H9 (cell line): ENCODE measurements around the gene TTBK1. TPM values are rescaled to one million over a fixed set of nuclear protein-coding genes. Genes with fewer than 3 reads are reported as not detected.

ENCODE experiments used
- DNase-seq: peaks from one replicate; pipeline ENCODE4 v3.0.0-alpha.2; 2017
- H2AFZ ChIP-seq: one replicate; pipeline ENCODE4 v1.6.1; 2013; ENCODE audit warnings: mild to moderate bottlenecking, low read length, control low read depth, moderate library complexity
- H2AK5ac ChIP-seq: 2 replicates; pipeline ENCODE4 v1.6.1; 2013; ENCODE audit warnings: low read length, control low read depth, mixed read lengths; ENCODE audit not compliant: insufficient read length
- H2BK120ac ChIP-seq: one replicate; pipeline ENCODE4 v1.6.1; 2013; ENCODE audit warnings: low read depth, mild to moderate bottlenecking, low read length, control low read depth, inconsistent platforms; ENCODE audit not compliant: poor library complexity, severe bottlenecking
- H2BK12ac ChIP-seq: 2 replicates; pipeline ENCODE4 v1.6.1; 2013; ENCODE audit warnings: low read length, control low read depth, mixed read lengths, low read depth; ENCODE audit not compliant: insufficient read length
- H2BK15ac ChIP-seq: 2 replicates; pipeline ENCODE4 v1.6.1; 2013; ENCODE audit warnings: low read depth, low read length, control low read depth
- H2BK20ac ChIP-seq: one replicate; pipeline ENCODE4 v1.6.1; 2013; ENCODE audit warnings: low read depth, mild to moderate bottlenecking, low read length, control low read depth, inconsistent platforms; ENCODE audit not compliant: poor library complexity, severe bottlenecking
- H2BK5ac ChIP-seq: 2 replicates; pipeline ENCODE4 v1.6.1; 2013; ENCODE audit warnings: low read length, control low read depth, mixed read lengths; ENCODE audit not compliant: insufficient read length
- H3K14ac ChIP-seq: 2 replicates; pipeline ENCODE4 v1.6.1; 2013; ENCODE audit warnings: low read length, control low read depth; ENCODE audit not compliant: insufficient read depth
- H3K18ac ChIP-seq: 2 replicates; pipeline ENCODE4 v1.6.1; 2013; ENCODE audit warnings: low read depth, mild to moderate bottlenecking, mixed read lengths, low read length, control low read depth; ENCODE audit not compliant: insufficient read length
- H3K23ac ChIP-seq: 2 replicates; pipeline ENCODE4 v1.6.1; 2013; ENCODE audit warnings: low read length, control low read depth, mixed read lengths, low read depth; ENCODE audit not compliant: insufficient read length
- H3K23me2 ChIP-seq: 2 replicates; pipeline ENCODE4 v1.6.1; 2013; ENCODE audit warnings: low read depth, mild to moderate bottlenecking, mixed read lengths, low read length, control low read depth; ENCODE audit not compliant: insufficient read length, poor library complexity, severe bottlenecking
- H3K27ac ChIP-seq: 2 replicates; pipeline ENCODE4 v1.5.1; 2013; ENCODE audit warnings: low read length, control low read depth, mixed read lengths, low read depth; ENCODE audit not compliant: insufficient read length
- H3K27me3 ChIP-seq: 2 replicates; pipeline ENCODE4 v1.6.1; 2013; ENCODE audit warnings: low read length, control low read depth, inconsistent platforms; ENCODE audit not compliant: insufficient read depth
- H3K4ac ChIP-seq: 2 replicates; pipeline ENCODE4 v1.6.1; 2013; ENCODE audit warnings: low read depth, mild to moderate bottlenecking, control low read depth, inconsistent platforms, low read length, moderate library complexity
- H3K4me1 ChIP-seq: 2 replicates; pipeline ENCODE4 v1.6.1; 2013; ENCODE audit warnings: low read length, control low read depth, inconsistent platforms; ENCODE audit not compliant: insufficient read depth
- H3K4me2 ChIP-seq: 2 replicates; pipeline ENCODE4 v1.6.1; 2013; ENCODE audit warnings: low read length, control low read depth, mixed read lengths; ENCODE audit not compliant: insufficient read length, insufficient read depth
- H3K56ac ChIP-seq: 2 replicates; pipeline ENCODE4 v1.6.1; 2013; ENCODE audit warnings: low read depth, mild to moderate bottlenecking, mixed read lengths, low read length, control low read depth; ENCODE audit not compliant: insufficient read length
- H3K79me1 ChIP-seq: 2 replicates; pipeline ENCODE4 v1.6.1; 2013; ENCODE audit warnings: low read depth, mild to moderate bottlenecking, moderate library complexity, low read length, control low read depth, inconsistent platforms; ENCODE audit not compliant: insufficient read depth, poor library complexity, severe bottlenecking
- H3K79me2 ChIP-seq: 2 replicates; pipeline ENCODE4 v1.6.1; 2013; ENCODE audit warnings: low read length, control low read depth, inconsistent platforms; ENCODE audit not compliant: insufficient read depth
- H3K9ac ChIP-seq: 2 replicates; pipeline ENCODE4 v1.6.1; 2013; ENCODE audit warnings: low read length, control low read depth, mixed read lengths; ENCODE audit not compliant: insufficient read length; ENCODE audit errors: extremely low read depth
- H3K9me3 ChIP-seq: one replicate; pipeline ENCODE4 v1.6.1; 2013; ENCODE audit warnings: low read depth, low read length, inconsistent platforms; ENCODE audit not compliant: control insufficient read depth
- H3T11ph ChIP-seq: one replicate; pipeline ENCODE4 v1.6.1; 2013; ENCODE audit warnings: mild to moderate bottlenecking, low read length, control low read depth, inconsistent platforms
- H4K20me1 ChIP-seq: one replicate; pipeline ENCODE4 v1.6.1; 2013; ENCODE audit not compliant: control insufficient read depth, insufficient read length, insufficient read depth
- H4K5ac ChIP-seq: 2 replicates; pipeline ENCODE4 v1.6.1; 2013; ENCODE audit warnings: low read depth, mild to moderate bottlenecking, mixed read lengths, low read length, control low read depth; ENCODE audit not compliant: insufficient read length
- H4K8ac ChIP-seq: replicated peaks from 2 replicates; pipeline ENCODE4 v1.6.1; 2013; ENCODE audit warnings: low read length, control low read depth, mixed read lengths, low read depth; ENCODE audit not compliant: insufficient read length
- H4K91ac ChIP-seq: 2 replicates; pipeline ENCODE4 v1.6.1; 2013; ENCODE audit warnings: low read depth, mild to moderate bottlenecking, moderate library complexity, mixed read lengths, low read length, control low read depth; ENCODE audit not compliant: insufficient read length
- H3K27ac Mint-ChIP-seq, 3 experiments: 2 replicates in 2 of 3; 3 replicates in 1 of 3; pipeline ENCODE4 v1.8.0; 2020 to 2021; ENCODE audit warnings: mixed read lengths in 3 of 3, mild to moderate bottlenecking in 1 of 3, moderate library complexity in 1 of 3
- H3K27me3 Mint-ChIP-seq: 2 replicates; pipeline ENCODE4 v1.8.0; 2021; ENCODE audit warnings: low read depth, mild to moderate bottlenecking, moderate library complexity, mixed read lengths
- H3K36me3 Mint-ChIP-seq, 3 experiments: 2 replicates in 2 of 3; 3 replicates in 1 of 3; pipeline ENCODE4 v1.8.0; 2020 to 2021; ENCODE audit warnings: low read depth in 3 of 3, mixed read lengths in 3 of 3; ENCODE audit not compliant: insufficient read depth in 1 of 3
- H3K4me1 Mint-ChIP-seq, 2 experiments: 2 replicates each; pipeline ENCODE4 v1.8.0; 2020; ENCODE audit warnings: mixed read lengths in 2 of 2
- H3K4me3 Mint-ChIP-seq, 2 experiments: 2 replicates in 1 of 2; 3 replicates in 1 of 2; pipeline ENCODE4 v1.8.0; 2020 to 2021; ENCODE audit warnings: mild to moderate bottlenecking in 2 of 2, mixed read lengths in 2 of 2, moderate library complexity in 1 of 2
- H3K9me3 Mint-ChIP-seq, 2 experiments: 2 replicates in 1 of 2; 3 replicates in 1 of 2; pipeline ENCODE4 v1.8.0; 2020; ENCODE audit warnings: mild to moderate bottlenecking in 2 of 2, mixed read lengths in 2 of 2, moderate library complexity in 1 of 2
- WGBS: extraction: QIAGEN DNeasy Blood & Tissue Kit; methylation state at CpG from one replicate; pipeline ENCODE4 v1.1.7; 2013; ENCODE audit warnings: missing lambda C conversion rate, low lambda C conversion rate, mixed read lengths; ENCODE audit not compliant: insufficient read length; ENCODE audit errors: extremely low coverage; 5-methylcytosine and 5-hydroxymethylcytosine counted together
- total RNA-seq: library from RNA; stranded (reverse); gene quantifications from 2 replicates; pipeline ENCODE4 v1.2.1, GENCODE V29; 2021
- TF ChIP-seq, protein P1 (sequence below): fragments of 200-600 bp; sonication (generic); conservative IDR thresholded peaks from 3 replicates; pipeline ENCODE4 v1.8.0; 2021; ENCODE audit warnings: antibody characterized with exemption, mild to moderate bottlenecking

Gene TTBK1
- total RNA-seq, 1 experiment from 2014 or later, result 1.6 TPM

DNA sequence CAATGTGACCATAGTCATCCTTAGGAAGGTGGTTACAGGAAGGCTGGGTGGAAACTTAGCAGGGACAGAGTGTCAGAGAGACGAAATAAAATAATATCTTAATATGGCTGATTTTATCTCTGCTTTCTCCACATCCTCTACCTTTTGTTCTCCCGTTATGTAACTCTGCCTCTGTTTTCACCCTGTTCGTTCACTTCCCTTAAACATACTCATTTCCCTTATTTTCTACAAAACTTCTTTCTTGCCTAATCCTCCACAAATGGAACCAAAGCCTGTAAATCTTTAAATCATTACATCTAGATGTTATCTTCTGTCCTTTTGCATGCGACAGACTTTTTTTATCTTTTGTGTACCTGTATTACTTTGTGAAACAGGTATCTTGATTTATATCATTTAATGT lies 88.6 kb downstream of the TTBK1 start:
- no peak overlapping the region for H2BK5ac ChIP-seq
- H3K23me2 ChIP-seq, result no peaks in the 10 kb centered on the region
- H3T11ph ChIP-seq, result no peak overlapping the region
- TF ChIP-seq, protein P1, sequence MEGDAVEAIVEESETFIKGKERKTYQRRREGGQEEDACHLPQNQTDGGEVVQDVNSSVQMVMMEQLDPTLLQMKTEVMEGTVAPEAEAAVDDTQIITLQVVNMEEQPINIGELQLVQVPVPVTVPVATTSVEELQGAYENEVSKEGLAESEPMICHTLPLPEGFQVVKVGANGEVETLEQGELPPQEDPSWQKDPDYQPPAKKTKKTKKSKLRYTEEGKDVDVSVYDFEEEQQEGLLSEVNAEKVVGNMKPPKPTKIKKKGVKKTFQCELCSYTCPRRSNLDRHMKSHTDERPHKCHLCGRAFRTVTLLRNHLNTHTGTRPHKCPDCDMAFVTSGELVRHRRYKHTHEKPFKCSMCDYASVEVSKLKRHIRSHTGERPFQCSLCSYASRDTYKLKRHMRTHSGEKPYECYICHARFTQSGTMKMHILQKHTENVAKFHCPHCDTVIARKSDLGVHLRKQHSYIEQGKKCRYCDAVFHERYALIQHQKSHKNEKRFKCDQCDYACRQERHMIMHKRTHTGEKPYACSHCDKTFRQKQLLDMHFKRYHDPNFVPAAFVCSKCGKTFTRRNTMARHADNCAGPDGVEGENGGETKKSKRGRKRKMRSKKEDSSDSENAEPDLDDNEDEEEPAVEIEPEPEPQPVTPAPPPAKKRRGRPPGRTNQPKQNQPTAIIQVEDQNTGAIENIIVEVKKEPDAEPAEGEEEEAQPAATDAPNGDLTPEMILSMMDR, result no peak
- no peak overlapping the region for H3K9ac ChIP-seq
- no peaks in the 10 kb centered on the region for H3K4me1 ChIP-seq
- H3K14ac ChIP-seq, result no peak overlapping the region
- no peaks in the 10 kb centered on the region for H3K27me3 ChIP-seq
- H3K27ac ChIP-seq, result no peak overlapping the region
- no peak for DNase-seq
- no peak overlapping the region for H3K4me2 ChIP-seq
- H3K4me3 Mint-ChIP-seq, result no peak overlapping the region
- H2AK5ac ChIP-seq, result no peak overlapping the region
- H3K9me3 ChIP-seq, result no peaks in the 10 kb centered on the region
- no peak overlapping the region for H4K91ac ChIP-seq
- H3K27me3 Mint-ChIP-seq, result no peaks in the 10 kb centered on the region; the same call in none of the 2 replicates
- no peak overlapping the region for H3K27ac Mint-ChIP-seq
- WGBS, result 100% methylated on average over 1 of the region's 4 CpGs
- peaks cover 0 to 7% of the 10 kb centered on the region in 2 experiments; a peak in 2 of 4 replicates for H3K4me1 Mint-ChIP-seq
- H2BK20ac ChIP-seq, result no peak overlapping the region
- H3K56ac ChIP-seq, result no peak overlapping the region
- no peak overlapping the region for H4K8ac ChIP-seq
- no peak overlapping the region for H3K23ac ChIP-seq
- H3K4ac ChIP-seq, result no peak overlapping the region
- H2BK120ac ChIP-seq, result no peak overlapping the region
- no peak overlapping the region for H3K18ac ChIP-seq
- H2AFZ ChIP-seq, result no peak overlapping the region
- no peaks in the 10 kb centered on the region for H3K79me2 ChIP-seq
- no peaks in the 10 kb centered on the region for H3K79me1 ChIP-seq
- H3K9me3 Mint-ChIP-seq, result no peaks in the 10 kb centered on the region
- H2BK15ac ChIP-seq, result no peak overlapping the region
- no peak overlapping the region for H2BK12ac ChIP-seq
- H4K5ac ChIP-seq, result no peak overlapping the region
- H4K20me1 ChIP-seq, result no peaks in the 10 kb centered on the region
- no peaks in the 10 kb centered on the region for H3K36me3 Mint-ChIP-seq
